HEK293 (cell line): ENCODE results near the gene CNOT2.

ENCODE experiments used
- CTCF ChIA-PET: fragments of 350-600 bp; formaldehyde crosslinking; extraction: SDS; loops from one replicate; lab custom pipeline; 2021; ENCODE audit warnings: antibody characterized with exemption; lab: Yijun Ruan, JAX
- POLR2A ChIA-PET: fragments of 300-600 bp; formaldehyde crosslinking; extraction: SDS; loops from one replicate; lab custom pipeline; 2020; ENCODE audit warnings: antibody characterized with exemption, inconsistent platforms; lab: Yijun Ruan, JAX
- H3K27ac ChIP-seq: fragments of 200-500 bp; sonication (Bioruptor generic); 2 replicates; pipeline ENCODE4 v1.5.1; 2014; ENCODE audit warnings: low read depth, low read length, control low read depth, inconsistent platforms; ENCODE audit errors: extremely low read depth
- H3K36me3 ChIP-seq, 2 experiments: fragments of 200-500 bp in 1 of 2; sonication (Bioruptor generic) in 1 of 2; 1 replicate in 1 of 2; 2 replicates in 1 of 2; pipeline ENCODE4 v1.5.1; 2014 to 2017; ENCODE audit warnings: inconsistent platforms in 2 of 2, low read length in 2 of 2; ENCODE audit not compliant: control insufficient read depth in 2 of 2, insufficient read depth in 1 of 2
- H3K4me1 ChIP-seq: fragments of 200-500 bp; sonication (Bioruptor generic); 2 replicates; pipeline ENCODE4 v1.5.1; 2014; ENCODE audit warnings: mild to moderate bottlenecking, low read length, inconsistent platforms; ENCODE audit not compliant: control insufficient read depth, insufficient read depth
- H3K4me3 ChIP-seq: 2 replicates; pipeline ENCODE4 v1.5.1; 2011; ENCODE audit warnings: low read depth, mild to moderate bottlenecking, control low read depth, low read length, moderate library complexity
- H3K9me3 ChIP-seq: fragments of 200-500 bp; sonication (Bioruptor generic); 2 replicates; pipeline ENCODE4 v1.5.1; 2014; ENCODE audit warnings: low read depth, low read length, inconsistent platforms; ENCODE audit not compliant: control insufficient read depth, insufficient read depth
- GLI4 ChIP-seq: fragments of 450-650 bp; formaldehyde crosslinking; IDR thresholded peaks from 2 replicates; pipeline ENCODE4 v1.5.1; 2016; ENCODE audit warnings: missing biosample characterization, missing genetic modification characterization
- HOXC10 ChIP-seq: sonication (generic); formaldehyde crosslinking; IDR thresholded peaks from 2 replicates; pipeline ENCODE4 v1.8.1; 2023; ENCODE audit warnings: mild to moderate bottlenecking, missing genetic modification reagents
- PRDM1 ChIP-seq: fragments of 450-650 bp; formaldehyde crosslinking; IDR thresholded peaks from 2 replicates; pipeline ENCODE4; 2016; ENCODE audit warnings: missing biosample characterization, missing genetic modification characterization
- SALL2 ChIP-seq: fragments of 450-650 bp; formaldehyde crosslinking; IDR thresholded peaks from 2 replicates; pipeline ENCODE4 v1.5.0; 2017; ENCODE audit warnings: missing biosample characterization, mild to moderate bottlenecking, missing genetic modification characterization, borderline replicate concordance
- SCRT1 ChIP-seq: fragments of 450-650 bp; formaldehyde crosslinking; IDR thresholded peaks from 2 replicates; pipeline ENCODE4 v1.5.1; 2016; ENCODE audit warnings: missing biosample characterization, missing genetic modification characterization, borderline replicate concordance
- ZBTB17 ChIP-seq: fragments of 450-650 bp; formaldehyde crosslinking; IDR thresholded peaks from 2 replicates; pipeline ENCODE4 v1.5.1; 2016; ENCODE audit warnings: missing biosample characterization, missing genetic modification characterization
- ZBTB48 ChIP-seq: fragments of 450-650 bp; formaldehyde crosslinking; IDR thresholded peaks from 2 replicates; pipeline ENCODE4 v1.5.1; 2016; ENCODE audit warnings: missing biosample characterization, missing genetic modification characterization
- ZFP3 ChIP-seq: fragments of 450-650 bp; formaldehyde crosslinking; IDR thresholded peaks from 2 replicates; pipeline ENCODE4 v1.5.1; 2016; ENCODE audit warnings: low read depth, missing biosample characterization, missing genetic modification characterization
- ZNF148 ChIP-seq: fragments of 450-650 bp; formaldehyde crosslinking; IDR thresholded peaks from 2 replicates; pipeline ENCODE4 v1.5.0; 2017; ENCODE audit warnings: missing biosample characterization, missing genetic modification characterization, borderline replicate concordance
- ZNF211 ChIP-seq: fragments of 450-650 bp; formaldehyde crosslinking; IDR thresholded peaks from 2 replicates; pipeline ENCODE4 v1.5.1; 2016; ENCODE audit warnings: low read depth, missing biosample characterization, missing genetic modification characterization
- ZNF214 ChIP-seq: fragments of 450-650 bp; formaldehyde crosslinking; IDR thresholded peaks from 2 replicates; pipeline ENCODE4 v1.5.1; 2017; ENCODE audit warnings: missing biosample characterization, mild to moderate bottlenecking, missing genetic modification characterization, borderline replicate concordance
- ZNF24 ChIP-seq: fragments of 450-650 bp; formaldehyde crosslinking; IDR thresholded peaks from 2 replicates; pipeline ENCODE4 v1.5.1; 2016; ENCODE audit warnings: missing biosample characterization, missing genetic modification characterization
- ZNF248 ChIP-seq: fragments of 450-650 bp; formaldehyde crosslinking; IDR thresholded peaks from 2 replicates; pipeline ENCODE4 v1.5.1; 2017; ENCODE audit warnings: missing biosample characterization, missing genetic modification characterization
- ZNF274 ChIP-seq, 2 experiments: fragments of 200-500 bp in 1 of 2; fragments of 450-650 bp in 1 of 2; sonication (Bioruptor generic) in 1 of 2; formaldehyde crosslinking in 1 of 2; IDR thresholded peaks; 2 replicates each; pipeline versions ENCODE4 v1.5.1 to v1.6.1; 2014 to 2016; ENCODE audit warnings: borderline replicate concordance in 1 of 2, inconsistent platforms in 1 of 2, low read length in 1 of 2, missing biosample characterization in 1 of 2, missing genetic modification characterization in 1 of 2
- ZNF302 ChIP-seq: fragments of 450-650 bp; formaldehyde crosslinking; IDR thresholded peaks from 2 replicates; pipeline ENCODE4 v1.5.1; 2016; ENCODE audit warnings: missing biosample characterization, missing genetic modification characterization, low read depth
- ZNF350 ChIP-seq: fragments of 450-650 bp; formaldehyde crosslinking; IDR thresholded peaks from 2 replicates; pipeline ENCODE4 v1.5.0; 2017; ENCODE audit warnings: missing biosample characterization, mild to moderate bottlenecking, missing genetic modification characterization
- ZNF366 ChIP-seq: fragments of 450-650 bp; formaldehyde crosslinking; conservative IDR thresholded peaks from 2 replicates; pipeline ENCODE4 v1.5.1; 2016; ENCODE audit warnings: missing biosample characterization, missing genetic modification characterization
- ZNF404 ChIP-seq: fragments of 450-650 bp; formaldehyde crosslinking; IDR thresholded peaks from 2 replicates; pipeline ENCODE4 v1.5.1; 2017; ENCODE audit warnings: missing biosample characterization, missing genetic modification characterization
- ZNF416 ChIP-seq: fragments of 450-650 bp; formaldehyde crosslinking; IDR thresholded peaks from 2 replicates; pipeline ENCODE4 v1.5.1; 2016; ENCODE audit warnings: missing biosample characterization, missing genetic modification characterization
- ZNF426 ChIP-seq: fragments of 450-650 bp; formaldehyde crosslinking; IDR thresholded peaks from 2 replicates; pipeline ENCODE4 v1.5.1; 2017; ENCODE audit warnings: missing biosample characterization, missing genetic modification characterization, mild to moderate bottlenecking, inconsistent platforms, moderate library complexity
- ZNF670 ChIP-seq: fragments of 450-650 bp; formaldehyde crosslinking; IDR thresholded peaks from 2 replicates; pipeline ENCODE4 v1.5.1; 2016; ENCODE audit warnings: missing biosample characterization, missing genetic modification characterization, low read depth
- TF ChIP-seq, protein P1 (sequence below): fragments of 450-650 bp; formaldehyde crosslinking; IDR thresholded peaks from 2 replicates; pipeline ENCODE4 v1.5.1; 2016; ENCODE audit warnings: missing biosample characterization, missing genetic modification characterization

The CNOT2 gene

GRCh38 chr12:70277973-70278372 is 34.7 kb downstream of the CNOT2 start (continued):
- TF ChIP-seq HOXC10 (no peak), ZNF214 (tag by site-specific recombination) (no peak)

GRCh38 chr12:70278945-70279344 is 35.7 kb downstream of the CNOT2 start:
- H3K9me3 ChIP-seq: no peaks in the 10 kb centered on the region
- H3K27ac ChIP-seq: no peak overlapping the region
- peaks cover 0 to 5% of the 10 kb centered on the region in 2 experiments; a peak in 1 of 3 replicates for H3K36me3 ChIP-seq
- POLR2A ChIA-PET: interaction anchor here (0.6 kb wide), 1 partner anchor 8 kb away, joined by 4 read pairs; no protein-coding TSS in a partner anchor
- TF ChIP-seq, protein P1, sequence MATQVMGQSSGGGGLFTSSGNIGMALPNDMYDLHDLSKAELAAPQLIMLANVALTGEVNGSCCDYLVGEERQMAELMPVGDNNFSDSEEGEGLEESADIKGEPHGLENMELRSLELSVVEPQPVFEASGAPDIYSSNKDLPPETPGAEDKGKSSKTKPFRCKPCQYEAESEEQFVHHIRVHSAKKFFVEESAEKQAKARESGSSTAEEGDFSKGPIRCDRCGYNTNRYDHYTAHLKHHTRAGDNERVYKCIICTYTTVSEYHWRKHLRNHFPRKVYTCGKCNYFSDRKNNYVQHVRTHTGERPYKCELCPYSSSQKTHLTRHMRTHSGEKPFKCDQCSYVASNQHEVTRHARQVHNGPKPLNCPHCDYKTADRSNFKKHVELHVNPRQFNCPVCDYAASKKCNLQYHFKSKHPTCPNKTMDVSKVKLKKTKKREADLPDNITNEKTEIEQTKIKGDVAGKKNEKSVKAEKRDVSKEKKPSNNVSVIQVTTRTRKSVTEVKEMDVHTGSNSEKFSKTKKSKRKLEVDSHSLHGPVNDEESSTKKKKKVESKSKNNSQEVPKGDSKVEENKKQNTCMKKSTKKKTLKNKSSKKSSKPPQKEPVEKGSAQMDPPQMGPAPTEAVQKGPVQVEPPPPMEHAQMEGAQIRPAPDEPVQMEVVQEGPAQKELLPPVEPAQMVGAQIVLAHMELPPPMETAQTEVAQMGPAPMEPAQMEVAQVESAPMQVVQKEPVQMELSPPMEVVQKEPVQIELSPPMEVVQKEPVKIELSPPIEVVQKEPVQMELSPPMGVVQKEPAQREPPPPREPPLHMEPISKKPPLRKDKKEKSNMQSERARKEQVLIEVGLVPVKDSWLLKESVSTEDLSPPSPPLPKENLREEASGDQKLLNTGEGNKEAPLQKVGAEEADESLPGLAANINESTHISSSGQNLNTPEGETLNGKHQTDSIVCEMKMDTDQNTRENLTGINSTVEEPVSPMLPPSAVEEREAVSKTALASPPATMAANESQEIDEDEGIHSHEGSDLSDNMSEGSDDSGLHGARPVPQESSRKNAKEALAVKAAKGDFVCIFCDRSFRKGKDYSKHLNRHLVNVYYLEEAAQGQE (tag by site-specific recombination): no peak
- TF ChIP-seq ZNF350 (tag by site-specific recombination): no peak
- TF ChIP-seq, all 188 proteins: peak for 0
- no peaks in the 10 kb centered on the region for H3K4me1 ChIP-seq
- CTCF ChIA-PET: no interaction called here
- no peak overlapping the region for H3K4me3 ChIP-seq

DNA sequence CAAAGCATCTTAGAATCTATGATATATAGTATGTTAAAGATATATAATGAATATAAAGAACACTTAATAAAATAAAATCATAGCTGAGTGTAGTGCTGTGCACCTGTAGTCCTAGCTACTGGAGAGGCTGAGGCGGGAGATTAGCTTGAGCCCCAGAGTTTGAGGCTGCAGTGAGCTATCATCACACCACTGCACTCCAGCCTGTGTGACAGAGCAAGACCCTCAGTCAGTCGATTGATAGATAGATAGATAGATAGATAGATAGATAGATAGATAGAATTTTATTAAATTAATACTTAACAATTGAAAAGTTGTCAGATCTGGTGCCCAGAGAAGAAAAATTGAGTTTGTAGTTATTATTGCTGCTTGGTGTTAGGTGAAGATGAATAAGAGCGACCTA is 40.0 kb downstream of the CNOT2 start:
- TF ChIP-seq ZNF248 (tag by site-specific recombination) (no peak), ZBTB17 (tag by site-specific recombination) (no peak), ZNF148 (tag by site-specific recombination) (no peak), SCRT1 (no peak), ZNF404 (no peak), ZNF416 (no peak), ZFP3 (no peak), GLI4 (no peak)
- TF ChIP-seq, all 188 proteins: peak for 0
- Histone ChIP-seq H3K9me3 (no peaks in the 10 kb centered on the region), H3K4me3 (no peak overlapping the region), H3K36me3 (peaks cover 10 to 14% of the 10 kb centered on the region in 2 experiments), H3K27ac (no peak overlapping the region), H3K4me1 (no peaks in the 10 kb centered on the region)
- CTCF ChIA-PET: interaction anchor here (0.6 to 0.7 kb wide), 2 partner anchors 11 to 1313 kb away, joined by 3 read pairs; no protein-coding TSS in a partner anchor
- POLR2A ChIA-PET: interaction anchor here (0.6 kb wide), 1 partner anchor 54 kb away, joined by 4 read pairs; no protein-coding TSS in a partner anchor

GRCh38 chr12:70288817-70289216 is 45.6 kb downstream of the CNOT2 start:
- TF ChIP-seq ZBTB48 (tag by site-specific recombination) (no peak), ZNF302 (tag by site-specific recombination) (no peak), ZNF670 (no peak), ZNF366 (0 out of 2 replicates have a peak, but pooled peaks have one; percentile 21), ZNF24 (no peak), PRDM1 (tag by site-specific recombination) (peak; percentile 88), ZNF211 (tag by site-specific recombination) (no peak), ZNF274 (IDR thresholded peaks at IDR 0.05; ENCODE audit: low read length) (no peak), ZNF274 (tag by site-specific recombination; IDR thresholded peaks at IDR 0.05; ENCODE audit: borderline replicate concordance) (no peak), SALL2 (no peak), ZNF426 (no peak)

More at GRCh38 chr12:70288817-70289216, 45.6 kb downstream of the CNOT2 start:
- H3K9me3 ChIP-seq: no peaks in the 10 kb centered on the region
- ChIA-PET POLR2A (no interaction called here), CTCF (no interaction called here)
- no peak overlapping the region for H3K27ac ChIP-seq
- no peaks in the 10 kb centered on the region for H3K4me1 ChIP-seq
- H3K4me3 ChIP-seq: no peak overlapping the region
- H3K36me3 ChIP-seq: peaks cover 9 to 13% of the 10 kb centered on the region in 2 experiments
